ENCODE data around the gene SKAP1.

Gene SKAP1

GRCh38 chr17:48241770-48242497, 188.1 kb downstream of the SKAP1 start:
- Mint-ChIP-seq H3K27ac (peak overlapping the region; percentile 99), H3K4me3 (peak overlapping the region; percentile 70), H3K4me1 (peaks cover 93% of the 10 kb centered on the region), H3K9me3 (no peaks in the 10 kb centered on the region), H3K36me3 (ENCODE audit: low read depth) (no peaks in the 10 kb centered on the region), H3K27me3 (ENCODE audit: low read depth, poor library complexity) (no peaks in the 10 kb centered on the region)
- TF ChIP-seq CTCF (IDR thresholded peaks at IDR 0.05) = no peak
- no peak for DNase-seq

DNA sequence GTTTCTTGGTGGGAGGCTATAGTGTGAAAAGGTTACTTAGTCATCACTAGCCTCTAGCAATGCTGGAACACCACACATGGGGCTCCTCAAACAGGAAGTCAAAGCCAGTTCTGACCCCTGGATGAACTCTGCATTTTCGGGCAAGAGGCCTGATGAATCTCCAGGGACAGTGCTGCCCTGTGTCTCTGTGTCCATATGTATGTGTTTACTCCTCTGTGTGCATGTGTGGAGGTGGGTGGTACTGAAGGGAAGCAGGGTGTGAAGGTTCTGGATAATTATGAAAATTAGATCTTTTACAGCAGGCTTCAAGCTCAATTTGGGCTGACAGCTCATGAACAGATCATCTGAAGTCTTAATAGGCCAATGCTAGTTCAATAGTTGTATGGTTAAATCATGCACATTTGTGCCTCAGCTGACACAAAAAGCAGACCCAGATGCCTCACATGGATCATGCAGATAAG, 188.9 kb downstream of the SKAP1 start:
- Mint-ChIP-seq H3K4me1 (peaks cover 92% of the 10 kb centered on the region), H3K27ac (peak overlapping the region; percentile 99)
- DNase-seq = peak; percentile 46

GRCh38 chr17:48240562-48241130, 189.4 kb downstream of the SKAP1 start:
- no peak for DNase-seq
- Mint-ChIP-seq H3K4me3 (peak overlapping the region; percentile 70), H3K4me1 (peaks cover 93% of the 10 kb centered on the region), H3K27ac (peak overlapping the region; percentile 99), H3K36me3 (ENCODE audit: low read depth) (no peaks in the 10 kb centered on the region), H3K9me3 (no peaks in the 10 kb centered on the region), H3K27me3 (ENCODE audit: low read depth, poor library complexity) (no peaks in the 10 kb centered on the region)
- TF ChIP-seq CTCF (IDR thresholded peaks at IDR 0.05) = no peak

More for the DNA sequence above, 188.9 kb downstream of the SKAP1 start:
- Mint-ChIP-seq H3K27me3 (ENCODE audit: low read depth, poor library complexity) (no peaks in the 10 kb centered on the region), H3K36me3 (ENCODE audit: low read depth) (no peaks in the 10 kb centered on the region), H3K4me3 (peak overlapping the region; percentile 70), H3K9me3 (no peaks in the 10 kb centered on the region)
- TF ChIP-seq CTCF (IDR thresholded peaks at IDR 0.05) = no peak

DNA sequence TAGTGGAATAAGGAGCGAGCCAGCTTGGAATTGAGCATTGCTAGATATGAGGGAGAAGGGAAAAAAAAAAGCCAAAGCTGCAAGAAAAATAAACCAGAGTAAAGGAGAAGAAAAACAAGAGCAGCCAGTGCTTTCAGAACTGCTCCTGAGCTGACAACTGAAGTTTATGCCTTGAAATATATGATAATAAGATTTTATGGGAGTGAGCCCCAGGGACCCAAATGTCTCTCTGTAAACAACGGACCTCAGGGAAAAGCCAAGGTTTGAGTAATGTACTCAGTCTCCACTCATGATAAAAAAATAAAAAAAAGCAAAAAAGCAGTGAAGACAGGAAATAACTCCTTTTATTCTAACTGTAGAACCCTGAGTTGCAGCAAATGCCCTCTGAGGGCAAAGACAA, 189.9 kb downstream of the SKAP1 start:
- no peak for DNase-seq
- H3K4me3 Mint-ChIP-seq = peak overlapping the region; percentile 70
- H3K9me3 Mint-ChIP-seq = no peaks in the 10 kb centered on the region
- peak overlapping the region; percentile 99 for H3K27ac Mint-ChIP-seq
- H3K4me1 Mint-ChIP-seq = peaks cover 93% of the 10 kb centered on the region
- no peak for TF ChIP-seq CTCF (IDR thresholded peaks at IDR 0.05)
- no peaks in the 10 kb centered on the region for H3K36me3 Mint-ChIP-seq (ENCODE audit: low read depth)
- no peaks in the 10 kb centered on the region for H3K27me3 Mint-ChIP-seq (ENCODE audit: low read depth, poor library complexity)

DNA sequence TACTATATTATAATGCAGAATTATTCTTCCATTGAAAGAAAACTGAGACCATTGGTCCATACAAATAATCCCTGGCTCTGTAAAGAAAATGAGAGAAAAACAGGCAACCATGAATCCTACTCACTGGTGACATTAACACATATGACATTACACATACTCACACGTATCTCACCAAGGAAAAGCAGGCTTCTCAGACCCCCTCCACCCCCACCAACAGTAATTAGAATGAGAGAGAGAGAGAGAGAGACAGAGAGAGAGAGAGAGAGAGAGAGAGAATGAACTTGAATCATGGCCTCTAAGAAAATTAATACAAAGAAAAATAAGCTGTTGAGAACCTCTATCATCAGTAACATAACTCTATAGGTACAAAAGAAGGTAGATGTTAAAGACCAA, 190.4 kb downstream of the SKAP1 start:
- Mint-ChIP-seq H3K27me3 (ENCODE audit: low read depth, poor library complexity) (no peaks in the 10 kb centered on the region), H3K4me3 (peak overlapping the region; percentile 70), H3K9me3 (no peaks in the 10 kb centered on the region), H3K4me1 (peaks cover 92% of the 10 kb centered on the region), H3K36me3 (ENCODE audit: low read depth) (no peaks in the 10 kb centered on the region), H3K27ac (peak overlapping the region; percentile 99)
- TF ChIP-seq CTCF (IDR thresholded peaks at IDR 0.05) = no peak
- DNase-seq = no peak

Measured in nephron progenitor cell (in vitro differentiated cells).